ENCODE results near the gene DNAH17. TPM values are rescaled to one million over a fixed set of nuclear protein-coding genes. Genes with fewer than 3 reads are reported as not detected.

Gene DNAH17
- total RNA-seq, 4 donors from 2014 or later: 0.22 to 0.51 TPM; not detected in 2

DNA sequence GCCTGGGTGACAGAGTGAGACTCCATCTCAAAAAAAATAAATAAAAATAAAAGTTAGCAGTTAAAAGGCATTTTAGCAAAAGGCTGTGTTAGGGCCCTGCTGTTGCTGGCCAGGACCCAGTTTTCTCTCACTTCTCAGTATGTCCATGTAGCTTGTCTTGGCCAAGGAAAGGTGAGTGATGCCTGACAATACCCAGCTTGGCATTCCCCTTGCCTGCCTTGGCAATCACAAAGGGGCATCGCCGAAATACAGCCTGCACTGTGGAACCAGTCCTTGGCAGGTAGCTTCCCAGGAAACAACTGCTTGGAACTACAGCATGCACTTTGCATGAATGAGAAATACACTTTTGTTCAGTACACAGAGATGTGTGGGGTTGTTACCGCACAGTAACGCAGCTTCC, 61.7 kb downstream of the DNAH17 start:
- TF ChIP-seq, protein P1, sequence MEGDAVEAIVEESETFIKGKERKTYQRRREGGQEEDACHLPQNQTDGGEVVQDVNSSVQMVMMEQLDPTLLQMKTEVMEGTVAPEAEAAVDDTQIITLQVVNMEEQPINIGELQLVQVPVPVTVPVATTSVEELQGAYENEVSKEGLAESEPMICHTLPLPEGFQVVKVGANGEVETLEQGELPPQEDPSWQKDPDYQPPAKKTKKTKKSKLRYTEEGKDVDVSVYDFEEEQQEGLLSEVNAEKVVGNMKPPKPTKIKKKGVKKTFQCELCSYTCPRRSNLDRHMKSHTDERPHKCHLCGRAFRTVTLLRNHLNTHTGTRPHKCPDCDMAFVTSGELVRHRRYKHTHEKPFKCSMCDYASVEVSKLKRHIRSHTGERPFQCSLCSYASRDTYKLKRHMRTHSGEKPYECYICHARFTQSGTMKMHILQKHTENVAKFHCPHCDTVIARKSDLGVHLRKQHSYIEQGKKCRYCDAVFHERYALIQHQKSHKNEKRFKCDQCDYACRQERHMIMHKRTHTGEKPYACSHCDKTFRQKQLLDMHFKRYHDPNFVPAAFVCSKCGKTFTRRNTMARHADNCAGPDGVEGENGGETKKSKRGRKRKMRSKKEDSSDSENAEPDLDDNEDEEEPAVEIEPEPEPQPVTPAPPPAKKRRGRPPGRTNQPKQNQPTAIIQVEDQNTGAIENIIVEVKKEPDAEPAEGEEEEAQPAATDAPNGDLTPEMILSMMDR (IDR thresholded peaks at IDR 0.05; ENCODE audit: low read depth): no peak

DNA sequence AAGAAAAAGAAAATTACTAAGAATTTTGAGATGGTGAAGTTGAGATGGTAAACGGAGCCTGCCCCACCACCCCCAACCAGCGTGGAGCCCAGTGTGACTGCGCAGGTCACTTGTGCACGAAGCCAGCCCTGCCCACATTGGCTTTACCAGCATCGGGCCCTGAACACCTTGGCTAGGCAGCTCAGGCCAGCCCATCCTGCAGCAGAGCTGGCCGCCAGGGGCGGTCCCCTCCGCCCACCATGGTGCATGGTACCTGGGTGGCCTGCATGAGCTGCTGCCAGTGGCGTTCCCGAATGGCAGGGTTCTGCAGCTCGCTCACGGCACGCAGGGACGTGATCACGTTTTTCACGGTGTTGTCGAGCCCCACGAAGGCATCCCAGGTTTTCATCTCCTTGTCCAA, 62.7 kb downstream of the DNAH17 start:
- TF ChIP-seq, protein P1 (IDR thresholded peaks at IDR 0.05; ENCODE audit: low read depth): no peak

DNA sequence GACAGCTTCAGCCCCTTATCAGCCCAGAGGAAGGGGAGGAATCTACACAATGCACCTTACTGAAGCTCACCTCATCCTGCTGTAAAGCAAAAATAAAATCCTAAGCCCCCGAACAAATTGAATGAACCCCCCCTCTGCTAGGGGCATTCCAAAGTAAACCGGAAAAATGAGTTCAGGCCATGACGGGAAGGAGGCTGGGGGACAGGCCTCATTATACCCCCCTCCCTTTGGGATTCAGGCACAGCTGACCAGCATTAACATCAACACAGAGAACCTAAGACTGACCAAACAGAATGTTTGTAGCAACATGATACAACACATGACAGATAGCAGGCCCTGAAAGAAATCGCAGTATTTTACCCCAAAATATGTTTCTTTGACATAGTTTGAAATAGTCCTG, 64.2 kb downstream of the DNAH17 start:
- TF ChIP-seq, protein P1 (IDR thresholded peaks at IDR 0.05; ENCODE audit: low read depth): no peak

DNA sequence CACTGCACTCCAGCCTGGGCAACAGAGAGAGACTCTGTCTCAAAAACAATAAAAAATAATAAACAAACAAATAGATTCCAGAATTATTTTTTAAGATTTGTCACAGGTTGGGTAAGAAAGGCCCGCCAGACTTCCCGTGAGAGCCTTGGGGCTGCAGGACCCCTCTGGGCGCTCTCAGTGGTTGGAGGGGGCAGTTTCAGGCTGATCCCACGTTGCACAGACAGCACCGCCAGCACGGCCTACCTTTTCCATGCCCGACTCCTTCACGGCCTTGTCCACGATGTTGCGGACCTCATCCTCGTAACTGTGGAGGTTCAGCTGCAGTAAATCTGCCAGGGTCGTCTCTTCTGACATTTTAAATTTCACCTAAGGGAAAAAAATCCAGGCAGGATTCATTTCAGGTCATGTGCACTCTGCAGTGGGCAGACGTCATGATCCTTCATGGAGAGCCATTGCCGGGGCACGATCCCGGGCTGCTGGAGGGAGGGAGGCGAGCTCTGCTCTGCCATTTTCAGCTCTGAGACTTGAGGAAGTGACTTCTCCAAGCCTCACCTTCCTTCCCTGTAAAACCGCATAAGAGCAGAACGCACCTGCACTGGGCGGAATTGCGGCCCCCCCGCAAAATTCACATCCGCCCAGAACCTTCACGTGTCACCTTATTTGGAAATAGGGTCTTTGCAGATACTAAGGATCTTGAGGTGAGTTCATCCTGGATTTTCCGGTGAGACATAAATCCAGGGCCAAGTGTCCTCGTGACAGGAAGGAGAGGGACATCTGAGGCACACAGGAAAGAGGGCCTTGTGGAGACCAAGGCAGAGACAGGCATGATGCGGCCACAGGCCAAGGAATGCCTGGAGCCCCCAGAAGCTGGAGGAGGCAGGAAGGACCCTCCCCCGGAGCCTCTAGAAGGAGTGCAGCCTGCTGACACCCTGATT, 66.8 kb downstream of the DNAH17 start:
- TF ChIP-seq, protein P1 (IDR thresholded peaks at IDR 0.05; ENCODE audit: low read depth): no peak

DNA sequence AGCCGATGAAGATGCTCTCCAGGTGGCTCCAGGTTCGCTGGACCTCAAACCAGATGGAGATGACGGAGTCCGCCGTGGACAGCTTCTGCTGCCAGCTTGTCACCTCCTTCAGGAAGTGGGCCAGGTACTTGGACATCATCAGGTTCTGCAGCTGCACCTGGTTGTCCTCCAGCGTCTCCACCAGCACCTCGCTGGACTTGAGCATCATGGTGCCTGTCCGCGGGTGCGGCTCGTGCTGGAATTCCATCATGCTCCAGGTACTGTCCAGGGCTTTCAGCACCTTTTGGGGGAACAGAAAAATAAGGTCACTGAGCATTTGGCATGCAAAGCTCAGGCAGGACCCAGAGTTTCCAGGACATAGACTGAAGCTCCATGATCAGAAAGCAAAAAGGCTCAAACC, 69.7 kb downstream of the DNAH17 start:
- TF ChIP-seq, protein P1 (IDR thresholded peaks at IDR 0.05; ENCODE audit: low read depth): no peak

DNA sequence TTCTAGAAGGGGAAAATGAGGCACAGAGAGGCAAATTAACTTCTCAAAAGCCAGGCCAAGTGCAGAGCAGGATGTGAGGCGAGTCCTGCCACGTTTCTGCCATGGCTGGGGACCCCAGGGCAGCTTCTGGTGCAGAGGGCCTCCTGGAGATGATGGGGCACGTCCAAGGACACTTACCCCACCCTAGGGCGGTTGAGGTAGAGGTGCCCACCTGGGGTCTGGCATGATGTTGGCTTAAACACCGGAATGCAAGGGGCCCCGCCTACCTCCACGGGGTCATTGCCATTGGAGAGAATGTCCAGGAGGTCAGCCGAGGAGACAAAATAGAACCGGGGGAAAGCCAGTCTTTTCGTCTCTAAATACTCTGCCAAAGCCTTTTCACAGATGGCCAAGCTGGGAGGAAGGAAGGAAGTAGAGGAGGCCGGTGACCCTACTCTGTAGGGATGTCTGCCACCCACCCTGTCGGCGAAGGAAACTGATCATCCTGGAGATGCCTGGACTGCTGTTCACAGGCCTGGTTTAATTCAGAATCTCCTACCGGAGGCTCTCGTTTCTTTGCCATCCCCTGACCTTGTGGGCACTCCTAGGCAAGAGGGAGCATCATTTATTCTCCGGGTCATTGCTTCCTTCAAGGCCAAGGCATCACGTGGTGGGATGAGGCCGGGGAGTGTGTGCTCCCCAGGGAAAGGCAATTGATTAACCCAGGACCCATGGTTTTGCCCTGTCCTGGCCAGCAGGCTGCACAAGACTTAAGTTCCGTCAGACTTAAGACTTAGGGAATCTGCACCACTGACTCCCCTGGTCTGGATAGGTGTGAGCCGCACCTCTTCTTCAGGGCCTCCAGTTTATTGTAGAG, 70.5 kb downstream of the DNAH17 start:
- TF ChIP-seq, protein P1 (IDR thresholded peaks at IDR 0.05; ENCODE audit: low read depth): no peak

Data from subcutaneous adipose tissue (tissue), 4 donors.